Activated CD8-positive, alpha-beta memory T cell treated with anti-CD3 and anti-CD28 coated beads, Interleukin-2, amount 50 U/mL, for 4 hours (primary cell): ENCODE data around the gene UQCC5.

Experiments used
- DNase-seq: peaks from one replicate; pipeline ENCODE4 v3.0.0-alpha.2; 2020

The UQCC5 gene

GRCh38 chr3:52536369-52537164 lies at the start of gene UQCC5:
Gene UQCC5, plus strand, starts transcription at chr3:52536605. Its CDS starts 151 bp downstream, at chr3:52536756.
- DNase-seq, result peak; percentile 97

- DNase-seq, result no peak
Measured at GRCh38 chr3:52487050-52487787, 49.2 kb upstream of the UQCC5 start.

GRCh38 chr3:52487788-52488691 lies 48.4 kb upstream of the UQCC5 start:
- DNase-seq, result no peak

DNA sequence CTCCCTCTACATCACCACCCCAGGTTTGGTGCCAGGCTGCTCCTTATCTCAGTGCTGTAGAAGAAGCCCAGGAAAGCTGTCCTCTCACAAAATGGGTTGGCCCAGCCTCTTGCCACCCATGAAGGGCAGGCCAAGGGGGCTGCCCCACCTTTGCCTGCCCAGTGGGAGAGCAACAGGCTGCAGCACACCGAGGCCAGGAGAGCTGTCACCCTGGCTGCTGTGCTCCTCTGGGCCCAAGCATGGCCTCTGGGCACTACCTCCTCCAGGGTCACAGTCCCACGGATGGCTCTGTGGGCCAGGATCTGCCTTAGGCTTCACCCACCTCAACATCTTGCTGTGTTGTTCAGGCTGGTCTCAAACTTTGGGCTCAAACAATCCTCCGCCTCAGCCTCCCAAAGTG lies 47.7 kb upstream of the UQCC5 start:
- no peak for DNase-seq

- DNase-seq, result no peak
Measured at GRCh38 chr3:52489453-52489852, 47.0 kb upstream of the UQCC5 start.

GRCh38 chr3:52490035-52490938 lies 46.1 kb upstream of the UQCC5 start:
- no peak for DNase-seq

- no peak for DNase-seq
Measured at GRCh38 chr3:52490939-52491526, 45.4 kb upstream of the UQCC5 start.

DNA sequence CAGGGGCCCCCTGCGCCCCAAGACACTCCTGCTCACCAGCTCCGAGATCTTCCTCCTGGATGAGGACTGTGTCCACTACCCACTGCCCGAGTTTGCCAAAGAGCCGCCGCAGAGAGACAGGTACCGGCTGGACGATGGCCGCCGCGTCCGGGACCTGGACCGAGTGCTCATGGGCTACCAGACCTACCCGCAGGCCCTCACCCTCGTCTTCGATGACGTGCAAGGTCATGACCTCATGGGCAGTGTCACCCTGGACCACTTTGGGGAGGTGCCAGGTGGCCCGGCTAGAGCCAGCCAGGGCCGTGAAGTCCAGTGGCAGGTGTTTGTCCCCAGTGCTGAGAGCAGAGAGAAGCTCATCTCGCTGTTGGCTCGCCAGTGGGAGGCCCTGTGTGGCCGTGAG lies 44.3 kb upstream of the UQCC5 start:
- DNase-seq, result no peak

DNA sequence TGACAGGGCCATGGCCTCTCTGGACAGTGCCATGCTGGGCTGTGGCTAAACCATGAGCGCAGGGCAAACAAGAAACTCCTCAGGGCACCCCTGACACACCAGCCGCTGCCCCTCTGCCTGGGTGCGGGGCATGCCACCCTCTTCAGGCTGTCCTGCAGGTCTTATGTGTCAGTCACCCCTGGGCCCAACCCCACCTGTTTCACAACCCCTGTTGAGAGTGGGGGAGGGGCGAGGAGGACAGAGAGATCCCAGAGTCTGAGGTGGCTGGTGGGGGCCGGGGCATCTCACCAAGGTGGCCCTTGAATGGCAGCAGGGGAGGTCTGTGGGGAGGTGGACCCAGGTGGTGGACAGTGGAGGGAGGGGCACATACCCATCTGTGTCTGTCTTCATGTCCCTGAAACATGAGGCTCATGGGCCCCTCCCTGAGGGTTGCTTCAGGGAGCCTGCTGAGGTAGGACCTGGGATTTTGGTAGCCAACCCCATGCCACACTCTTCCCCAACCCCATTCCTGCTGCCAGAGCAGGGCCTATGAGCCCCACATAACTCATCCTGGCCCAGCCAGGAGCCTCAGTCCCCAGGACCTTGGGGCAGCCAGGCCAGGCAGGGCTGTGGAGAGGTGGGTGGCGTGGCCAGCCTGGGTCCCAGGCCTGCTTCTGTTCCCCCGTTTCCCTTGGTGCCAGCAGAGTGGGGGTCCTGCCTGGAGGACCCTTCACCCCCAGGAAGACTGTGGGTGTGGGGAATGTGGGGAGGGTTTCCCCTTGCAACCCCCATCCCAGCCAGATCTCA lies 43.0 kb upstream of the UQCC5 start:
- DNase-seq, result no peak

- no peak for DNase-seq
Measured at GRCh38 chr3:52494445-52494844, 42.0 kb upstream of the UQCC5 start.

GRCh38 chr3:52494886-52495495 lies 41.4 kb upstream of the UQCC5 start, which contains the start of gene STAB1:
Gene STAB1, plus strand, starts transcription at chr3:52495338. Its CDS starts 76 bp downstream, at chr3:52495414.
- no peak for DNase-seq

DNA sequence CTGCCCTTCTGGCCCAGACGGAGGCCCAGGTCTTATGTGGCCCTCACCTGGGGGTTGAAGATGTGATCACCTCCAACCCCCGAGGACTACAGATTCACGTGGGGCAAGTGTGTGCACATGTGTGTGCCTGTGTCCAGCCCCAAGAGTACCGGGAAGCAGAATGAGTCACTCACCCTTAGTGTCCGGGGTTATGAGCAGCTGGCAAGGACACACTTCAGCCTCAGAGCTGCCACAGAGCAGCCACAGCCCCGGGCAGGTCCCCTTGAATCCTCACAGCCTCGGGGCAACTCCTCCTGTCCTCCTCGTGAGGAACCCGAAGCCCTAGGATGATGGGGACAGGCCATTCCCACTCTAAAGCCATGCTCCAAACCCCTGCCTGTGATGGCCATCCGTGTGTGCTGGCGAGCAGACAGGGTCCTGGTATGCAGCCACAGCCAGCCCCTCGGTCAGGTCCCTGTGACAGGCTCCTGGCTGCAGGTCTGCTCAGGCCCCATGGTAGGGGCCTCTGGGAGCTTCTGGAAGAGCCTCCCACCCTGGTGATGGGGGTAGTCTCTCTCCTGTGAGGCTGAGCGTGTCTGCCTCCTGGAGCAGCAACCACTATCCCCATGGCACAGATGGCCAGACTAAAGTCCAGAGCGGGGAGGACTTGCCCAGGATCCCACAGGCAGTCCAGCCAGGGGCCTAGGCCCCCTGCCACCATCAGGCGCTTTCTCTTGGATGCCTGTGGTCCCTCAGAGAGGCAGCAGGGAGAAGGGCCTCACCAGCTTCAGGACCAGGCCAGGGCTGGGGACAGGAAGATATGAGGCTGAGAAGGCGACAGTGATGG lies 40.4 kb upstream of the UQCC5 start:
- DNase-seq, result no peak

- no peak for DNase-seq
Measured at GRCh38 chr3:52498137-52499054, 38.0 kb upstream of the UQCC5 start.

DNA sequence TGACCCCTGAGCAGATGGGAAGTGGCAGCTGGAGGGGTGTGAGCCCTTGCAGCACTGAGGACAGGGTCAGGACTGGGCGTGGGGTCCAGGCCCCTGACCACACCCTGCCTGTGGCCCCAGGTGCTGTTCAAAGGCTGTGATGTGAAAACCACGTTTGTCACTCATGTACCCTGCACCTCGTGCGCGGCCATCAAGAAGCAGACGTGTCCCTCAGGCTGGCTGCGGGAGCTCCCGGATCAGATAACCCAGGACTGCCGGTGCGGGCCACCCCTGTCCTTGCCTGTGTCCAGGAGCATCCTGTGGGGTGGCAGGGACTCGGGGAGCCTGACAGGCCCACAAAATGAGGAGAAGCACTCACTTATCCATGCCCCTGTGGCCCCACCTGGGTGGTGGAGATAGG lies 35.4 kb upstream of the UQCC5 start:
- no peak for DNase-seq

- no peak for DNase-seq
Measured at GRCh38 chr3:52502001-52502400, 34.4 kb upstream of the UQCC5 start.

- no peak for DNase-seq
Measured at GRCh38 chr3:52502808-52503350, 33.5 kb upstream of the UQCC5 start.

- DNase-seq, result no peak
Measured at GRCh38 chr3:52503788-52504424, 32.5 kb upstream of the UQCC5 start.
